H1 (cell line): ENCODE data around the gene TRIM41. TPM values are rescaled to one million over a fixed set of nuclear protein-coding genes. Genes with fewer than 3 reads are reported as not detected.

Experiments
- CTCF ChIA-PET: fragments of 300-600 bp; sonication (Branson Sonifier 250); formaldehyde crosslinking; loops from one replicate; lab custom pipeline; 2021; ENCODE audit not compliant: partially characterized antibody; lab: Charles Lee
- POLR2A ChIA-PET: fragments of 300-600 bp; sonication (Branson Sonifier 250); formaldehyde crosslinking; loops from one replicate; lab custom pipeline; 2021; ENCODE audit warnings: inconsistent platforms; ENCODE audit not compliant: partially characterized antibody; lab: Charles Lee
- DNase-seq, 2 experiments: peaks; one replicate each; pipeline versions ENCODE4 v3.0.0 to v3.0.0-alpha.2; 2010 to 2022; ENCODE audit warnings: low spot score in 2 of 2, low read depth in 1 of 2, mixed read lengths in 1 of 2
- FAIRE-seq: peaks from 2 replicates; lab custom pipeline; 2011; peaks lifted over from hg19 to GRCh38; lab: Jason Lieb, UNC
- H2AFZ ChIP-seq: 2 replicates; pipeline ENCODE4 v1.8.1; 2012; ENCODE audit warnings: low read length, inconsistent platforms
- H2AK5ac ChIP-seq: 2 replicates; pipeline ENCODE4 v1.6.1; 2013; ENCODE audit warnings: low read depth, low read length
- H2BK120ac ChIP-seq: replicated peaks from 2 replicates; pipeline ENCODE3; 2013; ENCODE audit warnings: low read depth, low read length, inconsistent platforms
- H2BK12ac ChIP-seq: 2 replicates; pipeline ENCODE4 v1.6.1; 2013; ENCODE audit warnings: low read depth, low read length
- H2BK15ac ChIP-seq: 2 replicates; pipeline ENCODE4 v1.6.1; 2013; ENCODE audit warnings: low read length
- H2BK20ac ChIP-seq: 2 replicates; pipeline ENCODE4 v1.6.1; 2013; ENCODE audit warnings: low read length
- H2BK5ac ChIP-seq: 2 replicates; pipeline ENCODE4 v1.6.1; 2013; ENCODE audit warnings: low read depth, low read length
- H3K14ac ChIP-seq: 2 replicates; pipeline ENCODE4 v1.6.1; 2013; ENCODE audit warnings: inconsistent platforms; ENCODE audit not compliant: insufficient read length
- H3K18ac ChIP-seq: 2 replicates; pipeline ENCODE4 v1.6.1; 2013; ENCODE audit warnings: low read length; ENCODE audit errors: extremely low read depth
- H3K23ac ChIP-seq: 2 replicates; pipeline ENCODE4 v1.6.1; 2013; ENCODE audit warnings: inconsistent platforms; ENCODE audit not compliant: insufficient read length
- H3K23me2 ChIP-seq: 2 replicates; pipeline ENCODE4 v1.6.1; 2013; ENCODE audit warnings: low read depth, low read length
- H3K27ac ChIP-seq: 2 replicates; pipeline ENCODE4 v1.6.1; 2011; ENCODE audit warnings: low read depth, low read length, inconsistent platforms
- H3K27me3 ChIP-seq, 4 experiments: replicated peaks in 1 of 4; 1 replicate in 1 of 4; 2 replicates in 3 of 4; pipeline versions ENCODE4 v1.6.1 to v1.8.1; 2011 to 2013; ENCODE audit warnings: low read length in 3 of 4, mild to moderate bottlenecking in 3 of 4, inconsistent platforms in 2 of 4, mixed read lengths in 2 of 4, moderate library complexity in 1 of 4; ENCODE audit not compliant: control insufficient read depth in 3 of 4, insufficient read depth in 3 of 4; ENCODE audit errors: extremely low read depth in 1 of 4
- H3K36me3 ChIP-seq, 4 experiments: 2 replicates each; pipeline versions ENCODE4 v1.6.1 to v1.8.1; 2011 to 2013; ENCODE audit warnings: mild to moderate bottlenecking in 4 of 4, low read length in 3 of 4, moderate library complexity in 2 of 4, control low read depth in 1 of 4, inconsistent platforms in 1 of 4; ENCODE audit not compliant: insufficient read depth in 4 of 4, control insufficient read depth in 2 of 4
- H3K4ac ChIP-seq: replicated peaks from 2 replicates; pipeline ENCODE3; 2013; ENCODE audit warnings: low read length, low read depth, mixed read lengths, inconsistent platforms; ENCODE audit not compliant: insufficient read length
- H3K4me1 ChIP-seq, 4 experiments: replicated peaks in 1 of 4; 1 replicate in 1 of 4; 2 replicates in 3 of 4; pipeline versions ENCODE4 v1.6.1 to v1.8.1; 2011 to 2013; ENCODE audit warnings: low read length in 3 of 4, inconsistent platforms in 2 of 4, mixed read lengths in 1 of 4; ENCODE audit not compliant: insufficient read depth in 4 of 4, control insufficient read depth in 3 of 4
- H3K4me2 ChIP-seq, 2 experiments: 2 replicates each; pipeline versions ENCODE4 v1.6.1 to v1.8.1; 2011 to 2013; ENCODE audit warnings: low read depth in 2 of 2, low read length in 2 of 2, control low read depth in 1 of 2, inconsistent platforms in 1 of 2, mild to moderate bottlenecking in 1 of 2; ENCODE audit not compliant: insufficient read depth in 1 of 2
- H3K4me3 ChIP-seq, 4 experiments: fragments of 200-600, 300-600 bp in 1 of 4; sonication (generic), shearing (Covaris generic), sonication (Bioruptor Twin) in 1 of 4; 2 replicates each; pipeline versions ENCODE4 v1.5.1 to v1.8.1; 2011 to 2016; ENCODE audit warnings: low read length in 4 of 4, low read depth in 3 of 4, control low read depth in 2 of 4, inconsistent platforms in 2 of 4, mild to moderate bottlenecking in 2 of 4, mixed read lengths in 1 of 4, moderate library complexity in 1 of 4; ENCODE audit not compliant: insufficient read depth in 2 of 4; ENCODE audit errors: extremely low read depth in 1 of 4
- H3K56ac ChIP-seq: replicated peaks from 2 replicates; pipeline ENCODE3; 2013; ENCODE audit warnings: low read depth, mild to moderate bottlenecking, mixed read lengths, low read length, inconsistent platforms; ENCODE audit not compliant: insufficient read length
- H3K79me1 ChIP-seq: 2 replicates; pipeline ENCODE4 v1.6.1; 2013; ENCODE audit warnings: low read depth, low read length, control low read depth
- H3K79me2 ChIP-seq, 2 experiments: 2 replicates each; pipeline versions ENCODE4 v1.6.1 to v1.8.1; 2012 to 2013; ENCODE audit warnings: low read length in 2 of 2, mild to moderate bottlenecking in 2 of 2, inconsistent platforms in 1 of 2; ENCODE audit not compliant: insufficient read depth in 2 of 2, control insufficient read depth in 1 of 2
- H3K9ac ChIP-seq, 4 experiments: replicated peaks in 1 of 4; 1 replicate in 1 of 4; 2 replicates in 3 of 4; pipeline versions ENCODE4 v1.6.1 to v1.8.1; 2011 to 2013; ENCODE audit warnings: low read depth in 3 of 4, low read length in 3 of 4, control low read depth in 2 of 4, mild to moderate bottlenecking in 2 of 4, moderate library complexity in 2 of 4, inconsistent platforms in 1 of 4; ENCODE audit errors: extremely low read depth in 1 of 4
- H3K9me3 ChIP-seq, 2 experiments: 2 replicates each; pipeline versions ENCODE4 v1.6.1 to v1.8.1; 2012 to 2013; ENCODE audit warnings: mild to moderate bottlenecking in 2 of 2, moderate library complexity in 2 of 2, control low read depth in 1 of 2, inconsistent platforms in 1 of 2, low read depth in 1 of 2, low read length in 1 of 2, mixed read lengths in 1 of 2; ENCODE audit not compliant: insufficient read depth in 2 of 2
- H4K20me1 ChIP-seq, 2 experiments: replicated peaks in 1 of 2; 2 replicates each; pipeline versions ENCODE3 to v1.8.1; 2011 to 2013; ENCODE audit warnings: inconsistent platforms in 2 of 2, low read length in 2 of 2, mild to moderate bottlenecking in 1 of 2; ENCODE audit not compliant: insufficient read depth in 2 of 2, control insufficient read depth in 1 of 2
- H4K5ac ChIP-seq: 2 replicates; pipeline ENCODE4 v1.6.1; 2013; ENCODE audit warnings: low read length, low read depth, mixed read lengths, inconsistent platforms; ENCODE audit not compliant: insufficient read length
- H4K8ac ChIP-seq: 2 replicates; pipeline ENCODE4 v1.8.0; 2013; ENCODE audit warnings: mild to moderate bottlenecking, moderate library complexity, low read length, inconsistent platforms; ENCODE audit not compliant: insufficient read depth; ENCODE audit errors: extremely low read depth
- H4K91ac ChIP-seq: replicated peaks from 2 replicates; pipeline ENCODE3; 2013; ENCODE audit warnings: low read length, mixed read lengths, inconsistent platforms; ENCODE audit not compliant: insufficient read length
- ATF3 ChIP-seq: IDR thresholded peaks from 2 replicates; pipeline ENCODE4 v1.6.1; 2011; ENCODE audit warnings: low read depth, mild to moderate bottlenecking, low read length; ENCODE audit not compliant: insufficient read depth
- CEBPB ChIP-seq: IDR thresholded peaks from 2 replicates; pipeline ENCODE4 v1.6.1; 2012; ENCODE audit warnings: low read depth, low read length
- GTF2F1 ChIP-seq: IDR thresholded peaks from 2 replicates; pipeline ENCODE4 v1.6.1; 2012; ENCODE audit warnings: low read depth, low read length, improper control_type of control experiment, borderline replicate concordance
- JUN ChIP-seq: IDR thresholded peaks from 2 replicates; pipeline ENCODE4 v1.6.1; 2011; ENCODE audit warnings: low read depth, mild to moderate bottlenecking, improper control_type of control experiment, low read length
- KDM4A ChIP-seq: IDR thresholded peaks from one replicate; pipeline ENCODE4 v1.7.1; 2012; ENCODE audit warnings: low read depth, mild to moderate bottlenecking, moderate library complexity, low read length, inconsistent platforms; ENCODE audit not compliant: severe bottlenecking
- MAFK ChIP-seq: IDR thresholded peaks from 2 replicates; pipeline ENCODE4 v1.6.1; 2012; ENCODE audit warnings: low read depth, mild to moderate bottlenecking, improper control_type of control experiment, low read length
- TAF1 ChIP-seq: IDR thresholded peaks from 2 replicates; pipeline ENCODE4 v1.6.1; 2011; ENCODE audit warnings: mild to moderate bottlenecking, low read depth, low read length
- TBP ChIP-seq: IDR thresholded peaks from 2 replicates; pipeline ENCODE4 v1.6.1; 2011; ENCODE audit warnings: low read depth, low read length, improper control_type of control experiment
- TCF12 ChIP-seq: IDR thresholded peaks from 2 replicates; pipeline ENCODE4 v1.6.1; 2011; ENCODE audit warnings: low read depth, mild to moderate bottlenecking, low read length
- WGBS, 2 experiments: shearing (Covaris generic) in 1 of 2; methylation state at CpG; one replicate each; pipeline versions ENCODE4 v1.1.6 to v1.1.7; 2013 to 2015; ENCODE audit warnings: low lambda C conversion rate in 2 of 2, mixed read lengths in 2 of 2, inconsistent platforms in 1 of 2, low coverage in 1 of 2, missing lambda C conversion rate in 1 of 2; ENCODE audit not compliant: insufficient replicate concordance in 2 of 2, insufficient coverage in 1 of 2, insufficient read length in 1 of 2; ENCODE audit errors: extremely low coverage in 1 of 2, missing lambda C conversion rate in 1 of 2; 5-methylcytosine and 5-hydroxymethylcytosine counted together
- polyA plus RNA-seq, 7 experiments: library from polyadenylated mRNA; depleted of rRNA in 3 of 7; stranded (reverse) in 5 of 7; unstranded in 2 of 7; fragments of >200 nt in 5 of 7; fragments of 200-250 nt in 2 of 7; gene quantifications; 1 replicate in 5 of 7; 2 replicates in 1 of 7; 4 replicates in 1 of 7; pipeline versions ENCODE4 v1.2.1 to v1.2.3, GENCODE V29; 2011 to 2013; ENCODE audit warnings: missing spikeins in 2 of 7, mixed read lengths in 2 of 7
- total RNA-seq: library from RNA; stranded (reverse); fragmentation: NEBNext Ultra II Directional; extraction: Animal tissue kit (Norgen Biotek cat#: 25700); gene quantifications from 2 replicates; pipeline ENCODE4 v1.2.1, GENCODE V29; 2021
- TF ChIP-seq, protein P1 (sequence below): IDR thresholded peaks from 2 replicates; pipeline ENCODE4 v1.6.1; 2011; ENCODE audit warnings: low read length, improper control_type of control experiment

TRIM41 gene
- total and polyA plus RNA-seq, 2 of the 8 experiments (the other 6 are each of a cell fraction or from before 2014, with no cell fraction given) = 12.9 to 21.6 TPM

DNA sequence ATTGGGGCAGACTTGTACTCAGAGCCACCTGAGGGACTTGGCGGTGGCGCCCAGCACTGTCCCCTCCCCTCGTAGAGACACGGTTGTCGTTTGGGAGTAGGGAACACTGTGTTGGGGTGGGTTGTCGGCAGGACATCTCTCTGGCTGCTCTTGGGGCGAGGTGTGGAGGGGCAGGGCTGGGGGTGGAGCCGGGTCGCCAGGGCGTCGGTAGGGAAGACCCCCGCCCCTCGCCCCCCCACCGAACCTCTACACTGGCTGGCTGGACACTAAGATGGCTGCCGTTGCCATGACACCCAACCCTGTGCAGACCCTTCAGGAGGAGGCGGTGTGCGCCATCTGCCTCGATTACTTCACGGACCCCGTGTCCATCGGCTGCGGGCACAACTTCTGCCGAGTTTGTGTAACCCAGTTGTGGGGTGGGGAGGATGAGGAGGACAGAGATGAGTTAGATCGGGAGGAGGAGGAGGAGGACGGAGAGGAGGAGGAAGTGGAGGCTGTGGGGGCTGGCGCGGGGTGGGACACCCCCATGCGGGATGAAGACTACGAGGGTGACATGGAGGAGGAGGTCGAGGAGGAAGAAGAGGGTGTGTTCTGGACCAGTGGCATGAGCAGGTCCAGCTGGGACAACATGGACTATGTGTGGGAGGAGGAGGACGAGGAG, 778 bp downstream of the TRIM41 start:
- DNase-seq (no peak), FAIRE-seq (no peak)
- Histone ChIP-seq H3K79me2 (peaks cover 0 to 20% of the 10 kb centered on the region in 2 experiments; a peak in 2 of 4 replicates), H3K4me3 (peak overlapping the region; percentile 83 to 98 (median 95)), H2BK12ac (peak overlapping the region; percentile 63; the same call in 1 of the 2 replicates), H3K23me2 (peaks cover 16% of the 10 kb centered on the region), H3K14ac (no peak overlapping the region), H4K20me1 (peaks cover 0 to under 1% of the 10 kb centered on the region in 2 experiments), H3K79me1 (peaks cover 7% of the 10 kb centered on the region; the same call in 1 of the 2 replicates), H3K4me1 (peaks cover 0 to 8% (median 4%) of the 10 kb centered on the region in 4 experiments; a peak in 4 of 7 replicates), H3K36me3 (peaks cover 0 to 9% (median 0%) of the 10 kb centered on the region in 4 experiments; a peak in 3 of 8 replicates), H3K9me3 (no peaks in the 10 kb centered on the region), H2BK5ac (peak overlapping the region; percentile 97), H3K4ac (peak overlapping the region; percentile 63), H4K91ac (peak overlapping the region; percentile 88), H2AFZ (no peak overlapping the region), H3K23ac (no peak overlapping the region), H2BK20ac (no peak overlapping the region), H3K27me3 (no peaks in the 10 kb centered on the region), H2BK120ac (no peak overlapping the region), H4K8ac (no peak overlapping the region; the same call in 1 of the 2 replicates), H3K4me2 (peak overlapping the region; percentile 86 to 96), H2BK15ac (peak overlapping the region; percentile 88; the same call in 1 of the 2 replicates), H3K9ac (peak overlapping the region in 3 of 4 experiments; percentile 40 to 84 (median 59); a peak in 6 of 7 replicates), H4K5ac (peak overlapping the region; percentile 66), H3K18ac (peak overlapping the region; percentile 88), H3K27ac (peak overlapping the region; percentile 46; the same call in 1 of the 2 replicates), H3K56ac (peak overlapping the region; percentile 52), H2AK5ac (peak overlapping the region; percentile 70; the same call in 1 of the 2 replicates)
- WGBS, 2 experiments = 9% methylated on average over 23 of the region's 31 CpGs; no CpG with 5 or more reads in 1 of the 2 experiments
- CTCF ChIA-PET = interaction anchor here (0.6 to 1.0 kb wide), 3 partner anchors 36 to 62 kb away, joined by 3 read pairs; no protein-coding TSS in a partner anchor
- POLR2A ChIA-PET = interaction anchor here (1.0 to 32.8 kb wide), 7 partner anchors 17 to 58 kb away, joined by 3 to 1334 read pairs (median 7); partner anchors contain the start of genes RACK1 and TRIM52
- TF ChIP-seq TCF12 = no peak
- peak; percentile 22 for TF ChIP-seq KDM4A
- no peak for TF ChIP-seq TAF1
- TF ChIP-seq JUN = no peak
- TF ChIP-seq MAFK = no peak
- 0 out of 2 replicates have a peak, but pooled peaks have one; percentile 7 for TF ChIP-seq ATF3
- TF ChIP-seq, protein P1, sequence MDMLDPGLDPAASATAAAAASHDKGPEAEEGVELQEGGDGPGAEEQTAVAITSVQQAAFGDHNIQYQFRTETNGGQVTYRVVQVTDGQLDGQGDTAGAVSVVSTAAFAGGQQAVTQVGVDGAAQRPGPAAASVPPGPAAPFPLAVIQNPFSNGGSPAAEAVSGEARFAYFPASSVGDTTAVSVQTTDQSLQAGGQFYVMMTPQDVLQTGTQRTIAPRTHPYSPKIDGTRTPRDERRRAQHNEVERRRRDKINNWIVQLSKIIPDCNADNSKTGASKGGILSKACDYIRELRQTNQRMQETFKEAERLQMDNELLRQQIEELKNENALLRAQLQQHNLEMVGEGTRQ = no peak
- TF ChIP-seq TBP = no peak
- TF ChIP-seq CEBPB = 0 out of 2 replicates have a peak, but pooled peaks have one; percentile 1
- no peak; the same call in 1 of the 2 replicates for TF ChIP-seq GTF2F1
